Measurements from ENCODE around the gene PTPRD. TPM values are rescaled to one million over a fixed set of nuclear protein-coding genes. Genes with fewer than 3 reads are reported as not detected.

PTPRD gene
- total RNA-seq, 1 donor = 11.5 TPM

GRCh38 chr9:9746826-9747225 lies 866.0 kb downstream of the PTPRD start:
- no peak overlapping the region for H3K4me3 ChIP-seq (ENCODE audit: low read depth, low read length)
- DNase-seq (ENCODE audit: low read depth) = no peak
- TF ChIP-seq, protein P1, sequence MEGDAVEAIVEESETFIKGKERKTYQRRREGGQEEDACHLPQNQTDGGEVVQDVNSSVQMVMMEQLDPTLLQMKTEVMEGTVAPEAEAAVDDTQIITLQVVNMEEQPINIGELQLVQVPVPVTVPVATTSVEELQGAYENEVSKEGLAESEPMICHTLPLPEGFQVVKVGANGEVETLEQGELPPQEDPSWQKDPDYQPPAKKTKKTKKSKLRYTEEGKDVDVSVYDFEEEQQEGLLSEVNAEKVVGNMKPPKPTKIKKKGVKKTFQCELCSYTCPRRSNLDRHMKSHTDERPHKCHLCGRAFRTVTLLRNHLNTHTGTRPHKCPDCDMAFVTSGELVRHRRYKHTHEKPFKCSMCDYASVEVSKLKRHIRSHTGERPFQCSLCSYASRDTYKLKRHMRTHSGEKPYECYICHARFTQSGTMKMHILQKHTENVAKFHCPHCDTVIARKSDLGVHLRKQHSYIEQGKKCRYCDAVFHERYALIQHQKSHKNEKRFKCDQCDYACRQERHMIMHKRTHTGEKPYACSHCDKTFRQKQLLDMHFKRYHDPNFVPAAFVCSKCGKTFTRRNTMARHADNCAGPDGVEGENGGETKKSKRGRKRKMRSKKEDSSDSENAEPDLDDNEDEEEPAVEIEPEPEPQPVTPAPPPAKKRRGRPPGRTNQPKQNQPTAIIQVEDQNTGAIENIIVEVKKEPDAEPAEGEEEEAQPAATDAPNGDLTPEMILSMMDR (IDR thresholded peaks at IDR 0.05; ENCODE audit: insufficient read depth, low read length) = no peak

GRCh38 chr9:9743822-9744221 lies 869.0 kb downstream of the PTPRD start:
- no peak overlapping the region for H3K4me3 ChIP-seq (ENCODE audit: low read depth, low read length)
- no peak for DNase-seq (ENCODE audit: low read depth)
- TF ChIP-seq, protein P1 (IDR thresholded peaks at IDR 0.05; ENCODE audit: insufficient read depth, low read length) = no peak

- DNase-seq (ENCODE audit: low read depth) = no peak
- no peak overlapping the region for H3K4me3 ChIP-seq (ENCODE audit: low read depth, low read length)
- TF ChIP-seq, protein P1 (IDR thresholded peaks at IDR 0.05; ENCODE audit: insufficient read depth, low read length) = no peak
Observed at GRCh38 chr9:9730174-9730573, 882.6 kb downstream of the PTPRD start.

DNA sequence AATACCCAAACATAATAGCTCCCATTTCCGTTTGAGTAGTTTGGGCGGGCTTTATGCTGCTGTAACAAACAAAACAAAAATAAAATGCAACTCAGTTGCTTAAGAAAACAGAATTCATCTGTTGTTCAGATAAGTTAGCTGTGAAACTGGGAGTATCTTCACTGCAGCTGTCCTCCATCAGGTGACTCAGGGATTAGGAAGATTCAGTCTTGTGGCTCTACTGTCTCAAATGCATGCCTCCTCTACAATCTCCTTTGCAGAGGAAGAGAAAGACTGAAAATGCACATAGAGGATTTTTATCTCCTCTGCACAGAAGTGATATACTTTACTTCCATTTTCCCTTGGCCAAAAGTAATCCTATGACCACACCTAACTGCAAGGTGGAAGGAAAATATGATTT lies 883.7 kb downstream of the PTPRD start:
- H3K4me3 ChIP-seq (ENCODE audit: low read depth, low read length) = no peak overlapping the region
- TF ChIP-seq, protein P1 (IDR thresholded peaks at IDR 0.05; ENCODE audit: insufficient read depth, low read length) = no peak
- DNase-seq (ENCODE audit: low read depth) = no peak

- TF ChIP-seq, protein P1 (IDR thresholded peaks at IDR 0.05; ENCODE audit: insufficient read depth, low read length) = no peak
- DNase-seq (ENCODE audit: low read depth) = no peak
- H3K4me3 ChIP-seq (ENCODE audit: low read depth, low read length) = no peak overlapping the region
Observed at GRCh38 chr9:9719373-9720112, 893.3 kb downstream of the PTPRD start.

GRCh38 chr9:9718691-9719090 lies 894.1 kb downstream of the PTPRD start:
- no peak for DNase-seq (ENCODE audit: low read depth)
- no peak overlapping the region for H3K4me3 ChIP-seq (ENCODE audit: low read depth, low read length)
- TF ChIP-seq, protein P1 (IDR thresholded peaks at IDR 0.05; ENCODE audit: insufficient read depth, low read length) = no peak

GRCh38 chr9:9679433-9679832 lies 933.4 kb downstream of the PTPRD start:
- no peak for DNase-seq (ENCODE audit: low read depth)

More at GRCh38 chr9:9679433-9679832, 933.4 kb downstream of the PTPRD start:
- no peak overlapping the region for H3K4me3 ChIP-seq (ENCODE audit: low read depth, low read length)
- TF ChIP-seq, protein P1 (IDR thresholded peaks at IDR 0.05; ENCODE audit: insufficient read depth, low read length) = no peak
